ENCODE data around the gene GMCL1. TPM values are rescaled to one million over a fixed set of nuclear protein-coding genes. Genes with fewer than 3 reads are reported as not detected.
"Not testable (repeated sequence)": the region's sequence is repeated elsewhere in the genome, so short reads cannot be mapped to it uniquely, and the experiment has no call there.

The GMCL1 gene
- total RNA-seq, 1 donor from 2014 or later, result 10.4 TPM

- Histone ChIP-seq H3K9me3 (no peaks in the 10 kb centered on the region), H3K27me3 (no peaks in the 10 kb centered on the region), H3K4me3 (no peak overlapping the region), H3K36me3 (peaks cover 20 to 24% of the 10 kb centered on the region in 2 donors), H3K4me1 (peaks cover 0 to 13% of the 10 kb centered on the region in 2 donors), H3K27ac (no peak overlapping the region)
- TF ChIP-seq CTCF (IDR thresholded peaks at IDR 0.05), result no peak
- intact Hi-C loops (cut with DNase I), result no loop called here
- DNase-seq (ENCODE audit: low spot score in 2 of 2), result no peak
These were observed 27.6 kb upstream of the GMCL1 start for GRCh38 chr2:69801745-69802290.

- H3K4me3 ChIP-seq; intact Hi-C loops (cut with DNase I); H3K27me3 ChIP-seq: not testable (repeated sequence)
These were observed 26.6 kb upstream of the GMCL1 start for GRCh38 chr2:69802781-69803367.

GRCh38 chr2:69804416-69804815 lies 25.0 kb upstream of the GMCL1 start:
- H3K4me1 ChIP-seq, result peaks cover 0 to 2% of the 10 kb centered on the region in 2 donors
- H3K27me3 ChIP-seq, result no peaks in the 10 kb centered on the region
- DNase-seq (ENCODE audit: low spot score in 2 of 2), result no peak
- no peak overlapping the region for H3K27ac ChIP-seq
- no peak overlapping the region for H3K4me3 ChIP-seq
- intact Hi-C loops (cut with DNase I), result no loop called here
- TF ChIP-seq CTCF (IDR thresholded peaks at IDR 0.05), result no peak
- H3K36me3 ChIP-seq, result peaks cover 43 to 49% of the 10 kb centered on the region in 2 donors
- H3K9me3 ChIP-seq, result no peaks in the 10 kb centered on the region

More at GRCh38 chr2:69802781-69803367, 26.6 kb upstream of the GMCL1 start:
- peaks cover 31 to 34% of the 10 kb centered on the region in 2 donors for H3K36me3 ChIP-seq
- H3K9me3 ChIP-seq; H3K4me1 ChIP-seq; H3K27ac ChIP-seq; DNase-seq (ENCODE audit: low spot score in 2 of 2): not testable (repeated sequence)

DNA sequence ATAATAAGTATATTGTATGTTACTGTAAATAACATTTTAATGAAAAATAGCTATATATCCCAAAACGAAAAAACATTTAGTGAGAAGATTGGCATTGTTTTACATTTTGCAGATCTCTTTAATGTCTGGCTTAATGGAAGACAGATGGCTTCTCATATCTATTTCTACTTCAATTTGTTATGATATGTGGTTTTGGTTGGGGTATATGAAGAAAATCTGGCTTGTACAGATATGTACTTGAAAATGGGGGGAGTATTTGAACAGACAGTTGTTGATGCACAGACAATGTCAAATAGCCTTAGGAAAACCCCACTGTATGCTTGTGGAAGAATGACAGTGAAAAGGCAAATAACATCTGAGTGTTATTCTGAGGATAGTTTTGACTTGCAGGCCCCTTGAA lies 23.6 kb upstream of the GMCL1 start:
- H3K9me3 ChIP-seq, result no peaks in the 10 kb centered on the region
- intact Hi-C loops (cut with DNase I), result no loop called here
- H3K27ac ChIP-seq, result no peak overlapping the region
- no peak overlapping the region for H3K4me3 ChIP-seq
- no peaks in the 10 kb centered on the region for H3K4me1 ChIP-seq
- H3K36me3 ChIP-seq, result peaks cover 58 to 64% of the 10 kb centered on the region in 2 donors
- no peak for DNase-seq (ENCODE audit: low spot score in 2 of 2)
- no peak for TF ChIP-seq CTCF (IDR thresholded peaks at IDR 0.05)
- H3K27me3 ChIP-seq, result no peaks in the 10 kb centered on the region

DNA sequence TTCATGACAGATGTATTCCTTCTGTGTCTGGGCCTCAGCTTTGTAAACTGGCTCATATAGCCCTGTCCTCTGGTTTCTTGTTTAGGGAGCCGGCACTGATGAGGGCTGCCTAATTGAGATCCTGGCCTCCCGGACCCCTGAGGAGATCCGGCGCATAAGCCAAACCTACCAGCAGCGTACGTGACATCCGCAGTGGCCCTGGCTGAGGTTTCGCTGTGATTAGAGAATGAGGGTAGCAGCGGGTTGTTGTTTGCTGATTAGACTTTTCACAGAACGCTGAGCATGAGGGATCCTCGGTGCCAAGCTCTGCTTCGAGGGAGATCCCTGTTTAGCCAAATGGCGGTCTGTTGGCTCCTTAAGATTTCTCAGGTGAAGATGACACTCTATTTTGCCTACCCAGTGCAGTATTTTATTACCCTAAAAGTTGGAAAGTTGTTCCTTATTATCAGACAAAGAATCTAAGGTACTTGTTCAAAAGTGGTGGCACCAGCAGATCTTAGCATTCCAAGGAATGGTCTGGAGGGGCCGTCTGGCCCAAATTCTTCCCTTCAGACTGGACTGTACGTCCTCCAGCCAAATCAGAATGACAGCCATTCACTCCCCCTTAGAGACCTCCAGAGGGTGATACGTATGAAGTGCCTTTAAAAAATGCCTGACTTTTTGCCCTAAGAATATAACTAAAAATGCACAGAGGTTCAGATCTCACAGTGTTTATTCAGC lies 21.5 kb upstream of the GMCL1 start:
- Histone ChIP-seq H3K27me3 (no peaks in the 10 kb centered on the region), H3K4me3 (no peak overlapping the region), H3K27ac (no peak overlapping the region), H3K36me3 (peaks cover 73 to 84% of the 10 kb centered on the region in 2 donors), H3K9me3 (no peaks in the 10 kb centered on the region), H3K4me1 (no peaks in the 10 kb centered on the region)
- DNase-seq (ENCODE audit: low spot score in 2 of 2), result no peak
- TF ChIP-seq CTCF (IDR thresholded peaks at IDR 0.05), result no peak
- intact Hi-C loops (cut with DNase I), result no loop called here

GRCh38 chr2:69810550-69810949 lies 18.9 kb upstream of the GMCL1 start:
- TF ChIP-seq CTCF (IDR thresholded peaks at IDR 0.05), result no peak
- DNase-seq (ENCODE audit: low spot score in 2 of 2), result no peak
- intact Hi-C loops (cut with DNase I), result no loop called here
- H3K27ac ChIP-seq, result no peak overlapping the region
- H3K9me3 ChIP-seq, result no peaks in the 10 kb centered on the region
- no peak overlapping the region for H3K4me3 ChIP-seq
- H3K36me3 ChIP-seq, result peaks cover 68 to 89% of the 10 kb centered on the region in 2 donors
- H3K27me3 ChIP-seq, result no peaks in the 10 kb centered on the region
- H3K4me1 ChIP-seq, result no peaks in the 10 kb centered on the region

All from ascending aorta (tissue), 2 donors.